SHP77 (cell line): ENCODE measurements around the gene COA8.
"Not testable (repeated sequence)": the region's sequence is repeated elsewhere in the genome, so short reads cannot be mapped to it uniquely, and the experiment has no call there.

Experiments
- DNase-seq, 2 experiments: peaks; one replicate each; lab custom pipeline; 2025; lab: John Stamatoyannopoulos, UW

COA8 gene

GRCh38 chr14:103576371-103577024 lies 13.7 kb downstream of the COA8 start:
- DNase-seq, result peak; percentile 74 to 85

GRCh38 chr14:103578401-103579075 lies 15.8 kb downstream of the COA8 start:
- DNase-seq, result no peak

GRCh38 chr14:103581206-103581605 lies 18.4 kb downstream of the COA8 start:
- no peak for DNase-seq

GRCh38 chr14:103581954-103582703 lies 19.4 kb downstream of the COA8 start:
- no peak for DNase-seq

GRCh38 chr14:103584326-103584915 lies 21.7 kb downstream of the COA8 start:
- DNase-seq, result no peak

- no peak for DNase-seq
These were observed 30.8 kb downstream of the COA8 start for GRCh38 chr14:103593577-103593976.

- DNase-seq, result peak; percentile 63 to 69
These were observed 31.5 kb downstream of the COA8 start for GRCh38 chr14:103594265-103594664.

- peak; percentile 31 to 54 for DNase-seq
These were observed 35.0 kb downstream of the COA8 start for GRCh38 chr14:103597623-103598377.

- no peak for DNase-seq
These were observed 37.7 kb downstream of the COA8 start for GRCh38 chr14:103600503-103600902.

- DNase-seq, result no peak
These were observed 41.9 kb downstream of the COA8 start for GRCh38 chr14:103604620-103605019.

- DNase-seq, result peak; percentile 77 to 82
These were observed 44.4 kb downstream of the COA8 start for GRCh38 chr14:103606963-103607668.

- no peak for DNase-seq
These were observed 45.1 kb downstream of the COA8 start for GRCh38 chr14:103607822-103608221.

GRCh38 chr14:103609081-103609480 lies 46.3 kb downstream of the COA8 start:
- not testable (repeated sequence) for DNase-seq

GRCh38 chr14:103611215-103611614 lies 48.5 kb downstream of the COA8 start:
- no peak for DNase-seq

- peak in 1 of 2 experiments; percentile 9 for DNase-seq
These were observed 50.8 kb downstream of the COA8 start for GRCh38 chr14:103613517-103613916.

GRCh38 chr14:103616635-103617300 lies 54.0 kb downstream of the COA8 start:
- no peak for DNase-seq

- DNase-seq, result no peak
These were observed 56.3 kb downstream of the COA8 start for GRCh38 chr14:103619057-103619456.

- DNase-seq, result no peak
These were observed 59.1 kb downstream of the COA8 start for GRCh38 chr14:103621860-103622259.

- no peak for DNase-seq
These were observed 60.5 kb downstream of the COA8 start for GRCh38 chr14:103623308-103623707.

GRCh38 chr14:103623883-103624482 lies 61.2 kb downstream of the COA8 start:
- peak in 1 of 2 experiments; percentile 40 for DNase-seq
